Measurements from ENCODE around the gene SLC16A2.

GRCh38 chrX:74500067-74500466 is 78.8 kb downstream of the SLC16A2 start:
- TF ChIP-seq, protein P1, sequence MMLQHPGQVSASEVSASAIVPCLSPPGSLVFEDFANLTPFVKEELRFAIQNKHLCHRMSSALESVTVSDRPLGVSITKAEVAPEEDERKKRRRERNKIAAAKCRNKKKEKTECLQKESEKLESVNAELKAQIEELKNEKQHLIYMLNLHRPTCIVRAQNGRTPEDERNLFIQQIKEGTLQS (IDR thresholded peaks at IDR 0.05): no peak
- TF ChIP-seq POLR2AphosphoS5 (IDR thresholded peaks at IDR 0.05; ENCODE audit: low read depth, low read length) (no peak), CTCF (IDR thresholded peaks at IDR 0.05 in 2 of 3, conservative IDR thresholded peaks at IDR 0.05 in 1 of 3; ENCODE audit: borderline replicate concordance in 1 of 3, insufficient read depth in 1 of 3, low read depth in 2 of 3, low read length in 2 of 3) (no peak), EZH2 (IDR thresholded peaks at IDR 0.05) (no peak), POLR2A (IDR thresholded peaks at IDR 0.05; ENCODE audit: borderline replicate concordance, extremely low read depth, insufficient read depth, insufficient read length) (no peak), JUND (IDR thresholded peaks at IDR 0.05) (no peak), ZNF274 (IDR thresholded peaks at IDR 0.05; ENCODE audit: low read depth, low read length) (no peak)

All from HCT116 (cell line).